HL-60 (cell line): ENCODE data around the gene CARD18.
"Not testable (repeated sequence)": the region's sequence is repeated elsewhere in the genome, so short reads cannot be mapped to it uniquely, and the experiment has no call there.

Experiments used
- DNase-seq, 2 experiments: peaks; one replicate each; pipeline ENCODE4 v3.0.0-alpha.2; 2010 to 2020; ENCODE audit warnings: low read depth in 1 of 2, low spot score in 1 of 2
- H3K27ac ChIP-seq: fragments of 250-450 bp; sonication (Bioruptor Pico); replicated peaks from 2 replicates; pipeline ENCODE4 v1.5.1; 2020; ENCODE audit warnings: mild to moderate bottlenecking, moderate library complexity
- H3K27me3 ChIP-seq: fragments of 250-450 bp; sonication (Bioruptor Pico); 2 replicates; pipeline ENCODE4 v1.5.1; 2021; ENCODE audit warnings: mild to moderate bottlenecking, moderate library complexity; ENCODE audit not compliant: insufficient read depth, poor library complexity, severe bottlenecking
- H3K4me3 ChIP-seq: replicated peaks from 2 replicates; pipeline ENCODE4 v1.5.1; 2011; ENCODE audit warnings: mild to moderate bottlenecking, control low read depth, low read length; ENCODE audit not compliant: insufficient read depth
- GABPA ChIP-seq: IDR thresholded peaks from 2 replicates; pipeline ENCODE4 v1.6.1; 2012; ENCODE audit warnings: low read depth
- POLR2AphosphoS5 ChIP-seq: IDR thresholded peaks from 2 replicates; pipeline ENCODE4 v1.6.1; 2012; ENCODE audit warnings: low read depth
- SPI1 ChIP-seq: IDR thresholded peaks from 2 replicates; pipeline ENCODE4 v1.6.1; 2012; ENCODE audit warnings: low read depth, mild to moderate bottlenecking, borderline replicate concordance
- TF ChIP-seq, protein P1 (sequence below): IDR thresholded peaks from 2 replicates; pipeline ENCODE4 v1.6.1; 2012; ENCODE audit warnings: low read depth; ENCODE audit not compliant: insufficient replicate concordance
- TF ChIP-seq, protein P2 (sequence below): IDR thresholded peaks from one replicate; pipeline ENCODE4 v1.5.1; 2011; ENCODE audit warnings: low read length, control low read depth, inconsistent platforms; ENCODE audit not compliant: insufficient read depth

CARD18 gene

DNA sequence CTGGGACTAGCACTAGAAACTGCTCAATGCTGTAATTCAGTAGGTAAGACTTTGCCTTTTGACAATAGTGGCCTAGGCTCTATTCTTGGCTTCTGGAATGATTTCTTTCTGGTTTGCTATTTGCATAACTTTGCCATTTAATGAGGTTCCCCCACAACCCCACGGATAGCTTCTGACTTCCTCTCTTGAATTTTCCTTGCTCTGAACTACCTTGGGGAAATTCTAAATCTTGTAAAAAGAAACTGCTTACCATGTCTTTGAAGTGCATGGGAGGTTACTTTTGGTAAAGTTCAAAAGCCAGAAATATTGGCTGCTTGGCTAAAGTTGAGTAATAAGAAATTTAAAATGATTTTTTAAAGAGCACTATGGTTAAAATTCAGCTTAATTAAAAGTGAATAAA is 35.3 kb downstream of the CARD18 start:
- DNase-seq: no peak
- TF ChIP-seq, protein P1, sequence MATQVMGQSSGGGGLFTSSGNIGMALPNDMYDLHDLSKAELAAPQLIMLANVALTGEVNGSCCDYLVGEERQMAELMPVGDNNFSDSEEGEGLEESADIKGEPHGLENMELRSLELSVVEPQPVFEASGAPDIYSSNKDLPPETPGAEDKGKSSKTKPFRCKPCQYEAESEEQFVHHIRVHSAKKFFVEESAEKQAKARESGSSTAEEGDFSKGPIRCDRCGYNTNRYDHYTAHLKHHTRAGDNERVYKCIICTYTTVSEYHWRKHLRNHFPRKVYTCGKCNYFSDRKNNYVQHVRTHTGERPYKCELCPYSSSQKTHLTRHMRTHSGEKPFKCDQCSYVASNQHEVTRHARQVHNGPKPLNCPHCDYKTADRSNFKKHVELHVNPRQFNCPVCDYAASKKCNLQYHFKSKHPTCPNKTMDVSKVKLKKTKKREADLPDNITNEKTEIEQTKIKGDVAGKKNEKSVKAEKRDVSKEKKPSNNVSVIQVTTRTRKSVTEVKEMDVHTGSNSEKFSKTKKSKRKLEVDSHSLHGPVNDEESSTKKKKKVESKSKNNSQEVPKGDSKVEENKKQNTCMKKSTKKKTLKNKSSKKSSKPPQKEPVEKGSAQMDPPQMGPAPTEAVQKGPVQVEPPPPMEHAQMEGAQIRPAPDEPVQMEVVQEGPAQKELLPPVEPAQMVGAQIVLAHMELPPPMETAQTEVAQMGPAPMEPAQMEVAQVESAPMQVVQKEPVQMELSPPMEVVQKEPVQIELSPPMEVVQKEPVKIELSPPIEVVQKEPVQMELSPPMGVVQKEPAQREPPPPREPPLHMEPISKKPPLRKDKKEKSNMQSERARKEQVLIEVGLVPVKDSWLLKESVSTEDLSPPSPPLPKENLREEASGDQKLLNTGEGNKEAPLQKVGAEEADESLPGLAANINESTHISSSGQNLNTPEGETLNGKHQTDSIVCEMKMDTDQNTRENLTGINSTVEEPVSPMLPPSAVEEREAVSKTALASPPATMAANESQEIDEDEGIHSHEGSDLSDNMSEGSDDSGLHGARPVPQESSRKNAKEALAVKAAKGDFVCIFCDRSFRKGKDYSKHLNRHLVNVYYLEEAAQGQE: no peak
- peak; percentile 30; the same call in 1 of the 2 replicates for TF ChIP-seq SPI1
- TF ChIP-seq, protein P2, sequence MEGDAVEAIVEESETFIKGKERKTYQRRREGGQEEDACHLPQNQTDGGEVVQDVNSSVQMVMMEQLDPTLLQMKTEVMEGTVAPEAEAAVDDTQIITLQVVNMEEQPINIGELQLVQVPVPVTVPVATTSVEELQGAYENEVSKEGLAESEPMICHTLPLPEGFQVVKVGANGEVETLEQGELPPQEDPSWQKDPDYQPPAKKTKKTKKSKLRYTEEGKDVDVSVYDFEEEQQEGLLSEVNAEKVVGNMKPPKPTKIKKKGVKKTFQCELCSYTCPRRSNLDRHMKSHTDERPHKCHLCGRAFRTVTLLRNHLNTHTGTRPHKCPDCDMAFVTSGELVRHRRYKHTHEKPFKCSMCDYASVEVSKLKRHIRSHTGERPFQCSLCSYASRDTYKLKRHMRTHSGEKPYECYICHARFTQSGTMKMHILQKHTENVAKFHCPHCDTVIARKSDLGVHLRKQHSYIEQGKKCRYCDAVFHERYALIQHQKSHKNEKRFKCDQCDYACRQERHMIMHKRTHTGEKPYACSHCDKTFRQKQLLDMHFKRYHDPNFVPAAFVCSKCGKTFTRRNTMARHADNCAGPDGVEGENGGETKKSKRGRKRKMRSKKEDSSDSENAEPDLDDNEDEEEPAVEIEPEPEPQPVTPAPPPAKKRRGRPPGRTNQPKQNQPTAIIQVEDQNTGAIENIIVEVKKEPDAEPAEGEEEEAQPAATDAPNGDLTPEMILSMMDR: no peak
- no peaks in the 10 kb centered on the region for H3K27me3 ChIP-seq
- H3K27ac ChIP-seq: no peak overlapping the region
- no peak overlapping the region for H3K4me3 ChIP-seq

DNA sequence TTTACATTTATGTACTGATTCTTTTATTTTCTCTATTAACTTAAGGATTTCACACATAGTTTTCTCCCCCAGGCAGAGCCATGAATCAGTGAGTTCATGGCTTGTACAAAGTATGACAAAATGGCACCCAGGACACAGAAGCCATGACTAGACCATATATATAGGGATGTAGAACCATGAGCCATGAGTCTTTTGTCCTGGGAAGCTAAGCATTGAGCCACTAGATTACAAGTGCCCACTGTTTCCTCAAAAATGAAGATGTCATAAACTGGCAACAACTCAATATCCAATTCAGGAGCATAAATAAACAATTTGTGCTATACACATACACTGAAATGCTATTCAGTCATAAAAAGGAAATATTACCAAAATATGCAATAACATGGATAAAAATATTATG is 36.2 kb downstream of the CARD18 start:
- no peak for DNase-seq
- Histone ChIP-seq H3K27me3 (no peaks in the 10 kb centered on the region), H3K27ac (no peak overlapping the region), H3K4me3 (no peak overlapping the region)
- TF ChIP-seq, protein P2: no peak
- TF ChIP-seq, protein P1: no peak
- TF ChIP-seq POLR2AphosphoS5: no peak
- no peak for TF ChIP-seq SPI1
- no peak for TF ChIP-seq GABPA

DNA sequence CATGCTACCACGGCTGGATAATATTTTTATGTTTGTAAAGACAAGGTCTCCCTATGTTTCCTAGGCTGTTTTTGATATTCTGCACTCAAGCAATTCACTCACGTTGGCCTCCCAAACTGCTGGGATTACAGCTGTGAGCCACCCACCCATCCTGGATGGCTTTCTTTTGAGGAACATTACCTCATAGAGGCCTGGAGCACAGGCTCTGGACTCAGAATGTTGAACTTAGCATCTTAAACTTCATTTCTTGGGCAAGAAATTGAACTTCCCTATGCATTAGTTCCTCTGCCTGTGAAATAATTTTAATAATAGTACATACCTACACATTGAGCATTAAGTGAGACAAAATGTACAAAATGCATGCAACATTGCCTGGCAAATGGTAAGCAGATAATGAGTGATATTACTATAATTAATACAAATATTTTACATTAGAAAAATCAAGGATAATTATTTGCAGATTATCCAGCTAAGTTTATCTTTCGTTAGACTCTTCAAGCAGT is 37.4 kb downstream of the CARD18 start:
- H3K4me3 ChIP-seq, DNase-seq, H3K27me3 ChIP-seq, H3K27ac ChIP-seq: not testable (repeated sequence)

DNA sequence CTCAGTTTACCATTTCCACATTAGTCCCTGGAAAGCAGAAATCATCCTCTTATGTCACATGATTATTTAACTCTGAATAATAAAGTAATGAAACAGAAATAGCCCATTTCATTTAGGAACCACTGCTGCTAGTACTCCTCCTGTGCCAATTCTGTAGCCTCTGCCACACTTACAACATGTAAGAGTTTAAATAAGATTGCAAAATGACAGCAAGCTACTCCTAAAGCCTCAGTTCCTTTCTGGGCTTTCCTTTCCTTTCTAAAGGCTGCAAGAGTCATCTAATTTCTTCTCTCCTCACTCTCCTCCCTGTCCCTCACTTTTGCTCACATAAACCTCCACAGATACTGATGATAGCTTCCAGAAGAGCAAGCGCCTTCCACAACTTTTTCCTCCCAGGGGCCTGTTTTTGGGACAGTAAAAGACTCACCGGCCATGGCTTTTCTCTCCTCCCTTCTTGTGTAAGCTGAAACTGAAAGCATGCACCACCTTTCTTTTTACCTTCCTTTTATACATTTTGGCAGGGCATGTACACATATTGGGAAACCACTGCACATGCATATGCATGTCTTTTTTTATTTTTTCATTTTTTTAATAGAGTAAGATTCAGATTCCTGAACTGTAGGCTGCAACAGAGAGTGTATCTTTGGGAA is 38.5 kb downstream of the CARD18 start:
- Histone ChIP-seq H3K27ac (no peak overlapping the region), H3K4me3 (no peak overlapping the region), H3K27me3 (no peaks in the 10 kb centered on the region)
- peak; percentile 4 to 16 for DNase-seq
- TF ChIP-seq POLR2AphosphoS5 (no peak), SPI1 (no peak), GABPA (no peak)
- TF ChIP-seq, protein P1: no peak
- TF ChIP-seq, protein P2: no peak
